KBM-7 (cell line): ENCODE data around the gene CUL3.
"Not testable (repeated sequence)": the region's sequence is repeated elsewhere in the genome, so short reads cannot be mapped to it uniquely, and the experiment has no call there.

Source experiments
- DNase-seq: peaks from one replicate; pipeline ENCODE4 v3.0.0-alpha.2; 2015
- in situ Hi-C: fragments of 300-500 bp; cut with MboI; formaldehyde crosslinking; loops from 2 replicates; pipeline ENCODE4 v1.14.3; 2020; ENCODE audit warnings: low sequenced_read_pairs, low pct_unique_long_range_greater_than_20kb, mixed read lengths

The CUL3 gene

DNA sequence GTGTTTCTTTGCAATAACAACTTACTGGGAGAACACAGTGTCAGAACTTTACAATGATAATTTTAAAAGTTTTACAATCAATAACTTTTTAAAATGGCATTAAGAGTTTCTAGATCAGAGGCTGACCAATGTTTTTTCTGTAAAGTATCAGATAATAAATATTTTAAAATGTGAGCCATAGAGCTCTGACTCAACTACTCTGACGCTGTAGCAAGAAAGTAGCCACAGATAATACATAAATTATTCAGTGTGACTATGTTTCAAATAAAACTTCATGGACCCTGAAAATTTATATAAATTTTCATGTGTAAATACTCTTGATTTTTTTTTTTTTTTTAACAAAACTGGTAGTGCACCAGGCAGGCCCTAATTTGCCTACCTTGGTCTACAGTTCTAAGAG is 77.4 kb downstream of the CUL3 start:
- in situ Hi-C loops = no loop called here
- DNase-seq = no peak

DNA sequence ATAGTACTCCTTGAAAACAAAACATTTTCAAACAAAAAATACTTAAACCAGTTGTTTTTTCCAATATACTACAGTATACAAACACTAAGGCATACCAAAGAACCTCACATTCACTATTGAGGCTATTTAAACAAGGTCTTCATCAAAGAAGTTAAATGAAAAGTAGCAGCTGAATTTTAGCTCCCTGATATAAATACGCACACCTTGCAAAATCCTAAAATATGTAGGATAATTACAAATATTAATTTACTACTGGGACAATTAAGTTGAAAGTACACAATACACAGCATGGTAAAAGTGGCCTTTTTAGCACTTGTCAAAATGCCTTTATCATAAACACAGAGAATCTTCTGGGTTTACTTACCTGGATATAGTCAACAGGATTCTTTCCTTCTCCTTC is 78.7 kb downstream of the CUL3 start:
- in situ Hi-C loops = no loop called here
- DNase-seq = no peak

DNA sequence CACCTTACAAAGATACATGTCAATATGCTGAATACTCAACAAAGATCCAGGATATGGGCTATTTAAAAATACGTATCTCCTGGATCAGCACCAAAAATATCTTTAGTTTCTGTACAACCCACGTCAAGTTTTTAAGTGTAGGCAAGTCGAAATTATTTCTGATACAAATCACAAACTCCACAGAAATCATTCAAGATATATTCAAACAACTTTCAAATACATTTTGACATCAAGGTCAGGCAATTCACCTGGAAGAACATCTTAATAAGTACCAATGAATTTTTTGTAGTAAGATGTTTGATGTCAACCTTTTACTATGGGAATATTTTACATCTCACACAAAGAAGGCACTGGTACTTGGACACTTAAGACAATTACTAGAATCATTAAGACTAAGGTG is 86.2 kb downstream of the CUL3 start:
- in situ Hi-C loops = no loop called here

DNA sequence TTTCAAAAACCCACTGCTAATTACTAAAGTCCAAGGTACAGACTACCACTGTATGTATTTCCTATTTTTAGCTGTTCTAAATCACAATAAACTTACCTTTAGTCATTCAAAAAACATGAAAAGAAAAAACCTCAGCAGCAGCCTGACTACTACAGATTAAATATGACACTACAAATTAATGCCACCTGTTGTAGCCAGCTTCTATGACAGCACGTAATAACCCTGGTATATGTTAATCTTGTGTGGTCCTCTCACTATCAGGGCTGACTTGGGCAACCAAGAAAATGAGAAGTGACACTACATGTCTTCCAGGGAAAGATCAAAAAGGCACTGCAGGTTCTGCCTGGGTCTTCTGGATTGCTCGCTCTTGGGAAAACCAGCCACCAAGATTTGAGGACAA is 92.6 kb downstream of the CUL3 start:
- no peak for DNase-seq
- in situ Hi-C loops = no loop called here

More for the DNA sequence above, 86.2 kb downstream of the CUL3 start:
- DNase-seq = no peak

DNA sequence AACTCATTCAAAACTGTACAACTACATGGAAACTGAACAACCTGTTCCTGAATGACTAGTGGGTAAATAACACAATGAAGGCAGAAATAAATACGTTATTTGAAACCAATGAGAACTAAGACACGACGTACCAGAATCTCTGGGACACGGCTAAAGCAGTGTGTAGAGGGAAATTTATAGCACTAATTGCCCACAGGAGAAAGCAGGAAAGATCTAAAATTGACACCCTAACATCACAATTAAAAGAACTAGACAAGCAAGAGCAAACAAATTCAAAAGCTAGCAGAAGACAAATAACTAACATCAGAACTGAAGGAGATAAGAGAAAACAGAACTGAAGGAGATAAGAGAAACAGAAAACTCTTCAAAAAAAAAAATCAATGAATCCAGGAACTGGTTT is 97.2 kb downstream of the CUL3 start:
- DNase-seq, in situ Hi-C loops: not testable (repeated sequence)

DNA sequence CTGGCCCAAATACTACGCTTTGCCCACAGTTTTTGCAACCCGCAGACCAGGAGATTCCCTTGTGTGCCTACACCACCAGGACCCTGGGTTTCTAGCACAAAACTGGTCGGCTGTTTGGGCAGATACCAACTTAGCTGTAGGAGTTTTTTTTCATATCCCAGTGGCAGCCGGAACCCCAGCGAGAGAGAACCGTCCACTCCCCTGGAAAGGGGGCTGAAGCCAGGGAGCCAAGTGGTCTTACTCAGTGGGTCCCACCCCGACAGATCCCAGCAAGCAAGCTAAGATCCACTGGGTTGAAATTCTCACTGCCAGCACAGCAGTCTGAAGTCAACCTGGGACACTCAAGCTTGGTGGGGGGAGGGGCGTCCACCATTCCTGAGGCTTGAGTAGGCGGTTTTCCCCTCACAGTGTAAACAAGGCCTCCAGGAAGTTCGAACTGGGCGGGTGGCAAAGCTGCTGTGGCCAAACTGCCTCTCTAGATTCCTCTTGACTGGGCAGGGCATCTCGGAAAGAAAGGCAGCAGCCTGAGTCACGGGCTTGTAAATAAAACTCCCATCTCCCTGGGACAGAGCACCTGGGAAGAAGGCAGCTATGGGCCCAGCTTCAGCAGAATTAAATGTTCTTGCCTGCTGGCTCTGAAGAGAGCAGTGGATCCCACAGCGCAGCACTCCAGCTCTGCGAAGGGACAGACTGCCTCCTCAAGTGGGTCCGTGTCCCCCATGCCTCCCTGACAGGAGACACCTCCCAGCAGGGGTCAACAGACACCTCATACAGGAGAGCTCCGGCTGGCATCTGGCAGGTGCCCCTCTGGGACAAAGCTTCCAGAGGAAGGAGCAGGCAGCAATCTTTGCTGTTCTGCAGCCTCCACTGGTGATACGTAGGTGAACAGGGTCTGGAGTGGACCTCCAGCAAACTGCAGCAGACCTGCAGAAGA is 99.8 kb downstream of the CUL3 start:
- in situ Hi-C loops, DNase-seq: not testable (repeated sequence)

DNA sequence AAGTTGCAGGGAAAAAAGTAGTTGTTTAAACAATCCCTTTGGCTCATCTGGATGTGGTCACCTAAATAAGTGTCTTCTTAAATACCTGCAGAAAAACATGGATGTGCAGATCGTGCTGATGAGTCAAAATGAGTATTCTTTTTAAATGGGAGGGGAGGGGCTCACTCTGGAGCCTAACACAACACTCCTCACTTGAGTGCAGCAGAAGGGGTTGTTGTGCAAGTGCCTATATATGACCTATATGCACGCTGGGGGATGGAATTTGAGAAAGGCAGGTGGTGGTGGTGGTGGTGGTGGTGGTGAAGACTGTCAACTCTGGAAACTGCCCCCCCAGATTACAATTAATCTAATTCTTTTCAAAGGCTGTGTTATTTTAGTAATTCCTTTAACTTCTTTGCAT is 105.3 kb downstream of the CUL3 start:
- in situ Hi-C loops = no loop called here
- no peak for DNase-seq

DNA sequence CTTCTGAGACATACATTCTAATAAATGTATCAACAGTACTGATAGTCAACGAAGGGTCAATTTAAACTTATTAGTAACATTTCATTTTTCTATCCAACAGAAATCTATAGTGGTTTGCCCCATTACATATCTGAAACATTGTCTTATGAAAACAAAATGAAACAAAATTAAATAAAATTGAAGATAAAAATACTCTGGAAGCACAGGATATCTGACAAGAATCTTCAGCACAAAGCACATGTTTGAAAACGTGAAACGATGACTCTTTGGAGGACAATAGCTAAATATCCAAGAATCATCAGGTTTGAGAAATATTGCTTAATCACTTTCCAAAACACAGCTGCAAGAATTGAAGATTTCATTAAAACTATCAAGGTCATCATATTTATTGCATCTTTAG is 112.3 kb downstream of the CUL3 start:
- in situ Hi-C loops = no loop called here

DNA sequence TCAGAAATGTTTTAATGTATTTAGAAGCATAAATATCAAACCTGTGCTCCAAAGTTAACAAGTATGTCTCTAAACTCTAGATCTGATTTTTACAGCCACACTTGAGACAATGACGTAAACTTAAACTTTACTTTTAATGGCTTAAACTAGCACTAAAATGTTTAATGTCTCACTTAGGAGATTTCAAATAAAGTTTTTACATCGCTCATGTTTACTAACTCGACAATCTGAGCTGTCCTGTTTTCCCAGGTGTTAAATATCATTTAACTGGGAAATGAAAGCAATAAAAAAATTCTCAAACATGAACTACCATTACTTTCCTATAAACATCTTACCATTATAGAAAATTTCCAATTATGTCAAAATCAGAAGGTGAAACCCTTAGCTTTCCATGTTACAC is 113.0 kb downstream of the CUL3 start:
- no peak for DNase-seq
- in situ Hi-C loops = no loop called here

More for the DNA sequence above, 112.3 kb downstream of the CUL3 start:
- no peak for DNase-seq

DNA sequence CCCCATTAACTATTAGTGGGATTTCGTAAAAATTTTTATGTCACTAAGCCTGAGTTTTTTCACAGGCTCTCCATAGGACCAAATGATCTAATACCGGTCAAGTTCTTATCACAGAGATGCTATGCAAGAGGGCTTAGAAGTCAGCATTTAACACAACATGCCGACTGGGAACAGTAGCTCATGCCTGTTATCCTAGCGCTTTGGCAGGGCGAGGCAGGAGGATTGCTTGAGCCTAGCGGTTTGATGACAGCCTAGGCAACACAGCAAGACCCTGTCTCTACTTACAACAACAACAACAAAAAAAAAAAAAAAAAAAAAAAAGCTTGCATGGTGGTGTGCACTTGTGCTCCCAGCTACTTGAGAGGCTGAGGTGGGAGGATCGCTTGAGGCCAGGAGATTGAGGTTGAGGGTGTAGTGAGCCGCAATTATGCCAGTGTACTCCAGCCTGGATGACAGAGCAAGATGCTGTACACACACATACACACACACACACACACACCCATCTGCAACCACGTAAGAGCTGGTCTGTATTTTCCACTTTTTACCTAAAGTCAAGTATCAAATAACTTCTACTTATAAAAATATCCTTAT is 115.7 kb downstream of the CUL3 start:
- in situ Hi-C loops = no loop called here
- DNase-seq = peak; percentile 8

DNA sequence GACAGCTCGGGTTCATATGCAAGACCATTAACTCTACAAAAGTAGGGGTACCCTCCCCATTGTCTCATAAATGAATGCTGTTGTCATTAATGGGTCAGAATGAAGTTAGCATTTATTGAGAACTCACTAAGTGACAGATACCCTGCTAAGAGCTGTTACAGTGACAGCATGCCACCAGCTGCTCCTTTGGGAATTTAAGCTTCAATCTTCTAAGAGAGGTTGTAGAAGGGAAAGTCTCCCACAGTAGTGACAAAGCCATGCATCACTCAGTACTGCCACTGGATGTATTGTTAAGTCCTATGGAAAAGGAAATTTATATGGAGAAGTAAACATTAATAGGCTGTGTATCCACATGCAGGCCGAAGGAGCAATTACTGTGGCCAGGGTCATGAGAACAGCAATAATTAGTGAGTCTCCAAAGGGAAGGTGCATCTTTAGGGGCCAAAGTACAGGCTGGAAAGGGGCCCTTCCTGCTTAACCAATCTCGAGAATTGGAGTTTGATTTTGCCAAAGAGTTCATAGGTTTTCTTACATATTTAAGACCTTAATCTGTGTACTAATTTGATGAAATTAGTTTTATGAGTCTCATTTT is 118.8 kb downstream of the CUL3 start:
- in situ Hi-C loops = no loop called here
- DNase-seq = no peak

DNA sequence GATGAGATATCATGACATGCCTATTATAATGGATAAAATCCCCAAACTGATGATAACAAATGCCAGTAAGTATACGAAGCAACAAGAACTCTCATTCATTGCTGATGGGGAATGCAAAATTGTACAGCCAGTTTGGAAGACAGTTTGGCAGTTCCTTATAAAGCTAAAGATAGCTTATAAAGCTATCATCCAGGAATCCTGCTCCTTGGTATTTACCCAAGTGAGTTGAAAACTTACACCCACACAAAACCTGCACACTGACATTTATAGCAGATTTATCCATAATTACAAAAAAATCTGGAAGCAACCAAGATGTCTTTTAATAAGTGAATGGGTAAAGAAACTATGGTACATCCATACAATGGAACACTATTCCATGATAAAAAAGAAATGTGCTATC is 123.8 kb downstream of the CUL3 start:
- in situ Hi-C loops = no loop called here
- no peak for DNase-seq

DNA sequence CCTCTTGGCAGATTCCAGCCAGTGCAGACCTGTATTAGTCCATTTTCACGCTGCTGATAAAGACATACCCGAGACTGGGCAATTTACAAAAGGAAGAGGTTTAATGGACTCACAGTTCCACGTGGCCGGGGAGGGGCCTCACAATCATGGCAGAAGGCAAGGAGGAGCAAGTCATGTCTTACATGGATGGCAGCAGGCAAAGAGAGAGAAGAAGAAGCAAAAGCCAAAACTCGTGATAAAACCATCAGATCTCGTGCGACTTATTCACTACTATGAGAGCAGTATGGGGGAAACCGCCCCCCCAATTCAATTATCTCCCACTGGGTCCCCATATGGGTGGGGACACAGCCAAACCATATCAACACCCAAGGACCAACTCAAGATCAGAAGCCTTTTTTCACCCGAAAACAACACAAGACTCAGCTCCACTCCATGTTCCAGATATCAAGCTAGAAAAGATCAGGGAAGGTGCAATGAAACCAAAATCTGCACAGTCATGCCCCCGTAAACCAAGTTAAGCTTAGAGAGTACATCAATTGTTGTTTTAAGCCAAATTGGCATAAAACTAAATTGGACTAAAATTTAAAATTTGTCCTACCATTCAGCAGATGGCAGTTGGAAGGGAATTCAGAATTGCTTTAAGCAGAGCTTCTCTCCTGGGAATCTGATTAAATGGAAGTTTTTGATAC is 127.6 kb downstream of the CUL3 start:
- in situ Hi-C loops = no loop called here
- no peak for DNase-seq

DNA sequence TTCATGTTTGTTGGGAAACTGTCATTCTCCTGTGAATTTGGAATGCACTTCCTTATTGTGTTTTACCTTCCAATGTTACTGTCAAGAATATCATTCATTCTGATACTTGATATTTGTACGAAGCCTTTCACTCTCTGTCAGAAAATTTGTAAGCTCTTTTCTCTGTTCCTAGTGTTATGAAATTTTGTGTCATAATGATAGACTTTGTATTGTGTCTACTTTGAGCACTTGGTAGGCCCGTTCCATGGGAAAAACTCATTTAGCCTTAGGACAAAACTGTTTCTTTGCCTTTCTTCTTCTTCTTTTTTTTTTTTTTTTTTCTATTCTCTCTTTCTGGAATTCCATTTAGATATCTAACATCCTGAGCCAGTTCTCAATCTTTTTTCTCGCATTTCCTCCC is 131.3 kb downstream of the CUL3 start:
- in situ Hi-C loops = no loop called here
- no peak for DNase-seq

DNA sequence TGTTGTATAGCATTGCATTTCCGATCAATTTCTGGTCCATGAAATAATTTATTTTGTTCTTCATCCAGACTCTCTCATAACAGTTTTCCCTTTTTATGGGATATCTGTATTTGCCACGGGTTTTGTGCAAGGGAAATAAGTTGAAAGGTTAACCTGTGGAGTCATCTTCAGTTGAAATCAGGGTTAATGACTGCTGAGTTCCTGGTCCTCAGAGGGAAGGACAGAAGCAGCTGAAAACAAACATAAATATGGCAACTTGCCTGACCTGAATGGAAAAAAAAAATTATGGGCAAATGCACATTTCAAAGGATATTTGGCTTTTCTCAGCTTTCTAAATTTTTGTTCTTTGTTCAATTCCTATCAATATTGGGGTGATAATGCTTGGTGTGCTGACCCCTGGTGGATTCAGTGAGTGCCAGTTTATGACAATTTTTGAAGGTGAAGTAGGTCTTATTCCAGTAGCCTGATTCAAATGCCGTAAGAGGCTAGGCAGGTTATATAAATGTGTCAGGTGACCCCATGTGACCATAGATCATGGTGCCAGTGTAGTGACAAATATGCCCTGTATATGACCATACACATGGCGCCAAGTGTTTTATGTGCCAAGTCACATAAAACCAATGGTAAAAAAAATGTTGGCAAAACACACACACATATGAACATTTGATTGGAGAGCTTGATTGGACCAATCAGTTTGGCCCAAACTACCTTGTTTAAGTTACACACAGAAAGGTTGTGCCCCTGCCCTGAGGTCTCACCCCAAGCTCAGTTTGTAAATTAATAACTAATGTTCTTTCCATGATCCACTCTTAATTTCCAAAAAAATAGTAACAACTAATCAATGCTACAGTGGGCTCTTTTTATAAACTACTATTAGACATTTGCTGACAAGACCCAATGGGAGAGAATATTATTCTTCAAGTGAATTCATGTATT is 135.7 kb downstream of the CUL3 start:
- DNase-seq = peak; percentile 65
- in situ Hi-C loops = no loop called here

DNA sequence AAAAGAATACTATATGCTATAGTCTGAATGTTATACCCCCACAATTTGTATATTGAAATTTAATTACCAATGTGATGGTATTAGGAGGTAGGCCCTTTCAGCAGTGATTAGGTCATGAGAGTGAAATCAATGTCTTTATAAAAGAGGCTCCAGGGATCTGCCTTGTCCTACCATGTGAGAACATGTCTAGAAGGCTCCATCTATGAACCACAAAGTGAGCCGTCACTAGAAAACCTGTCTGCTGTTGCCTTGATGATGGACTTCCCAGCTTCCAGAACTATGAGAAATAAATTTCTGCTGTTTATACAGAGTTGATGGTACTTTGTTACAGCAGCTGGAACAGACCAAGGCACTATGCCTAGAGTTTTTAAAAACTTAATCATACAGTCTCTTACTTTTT is 136.9 kb downstream of the CUL3 start:
- in situ Hi-C loops = no loop called here
- DNase-seq = no peak

DNA sequence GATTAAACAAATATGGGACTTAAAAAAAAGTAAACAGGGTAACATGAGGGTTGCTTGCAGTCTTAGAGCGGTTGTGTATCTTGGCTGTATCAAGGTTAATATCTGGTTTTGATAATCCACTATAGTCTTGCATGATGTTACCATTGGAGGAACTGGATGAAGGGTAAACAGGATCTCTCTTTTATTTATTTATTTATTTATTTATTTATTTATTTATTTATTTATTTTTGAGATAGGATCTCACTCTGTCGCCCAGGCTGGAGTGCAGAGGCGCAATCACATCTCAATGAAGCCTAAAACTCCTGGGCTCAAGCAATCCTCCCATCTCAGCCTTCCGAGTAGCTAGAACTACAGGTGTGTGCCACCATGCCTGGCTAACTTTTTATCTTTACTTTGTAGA is 140.4 kb downstream of the CUL3 start:
- DNase-seq = no peak
- in situ Hi-C loops = no loop called here

DNA sequence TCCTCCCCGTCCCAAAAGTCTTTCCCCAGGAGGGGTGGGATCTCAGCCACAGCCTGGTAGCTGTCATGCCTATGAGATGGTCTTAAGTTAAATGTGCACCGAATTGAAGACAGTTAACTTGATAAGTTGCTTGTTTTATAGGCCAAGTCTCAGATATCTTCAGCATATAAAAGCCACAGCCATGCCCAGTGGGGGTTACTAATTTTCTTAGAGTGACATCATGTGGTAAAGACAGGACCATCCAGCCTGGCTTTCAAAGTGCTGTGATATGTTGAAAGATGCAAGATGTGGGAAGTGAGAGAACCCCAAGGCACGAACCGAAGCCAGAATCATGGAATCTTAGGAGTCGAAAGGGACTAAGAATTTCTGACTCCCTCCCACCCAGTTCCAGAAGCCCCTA is 141.1 kb downstream of the CUL3 start:
- peak; percentile 32 for DNase-seq
- in situ Hi-C loops = no loop called here
